HepG2 (cell line): ENCODE data around the gene NPIPB6. TPM values are rescaled to one million over a fixed set of nuclear protein-coding genes. Genes with fewer than 3 reads are reported as not detected.

Experiments
- AGO2 ChIP-seq: fragments of 200-400 bp; formaldehyde crosslinking; optimal IDR thresholded peaks from 2 replicates; pipeline ENCODE3; 2017; ENCODE audit warnings: mild to moderate bottlenecking, low read depth, low read length, moderate library complexity
- DPF2 ChIP-seq: sonication (generic); formaldehyde crosslinking; IDR thresholded peaks from 2 replicates; pipeline ENCODE4 v1.4.0; 2020; ENCODE audit warnings: mild to moderate bottlenecking, low read depth, missing genetic modification reagents, borderline replicate concordance
- ESRRA ChIP-seq: sonication (generic); formaldehyde crosslinking; IDR thresholded peaks from 2 replicates; pipeline ENCODE4 v1.5.1; 2020; ENCODE audit warnings: mild to moderate bottlenecking, low read depth, missing genetic modification reagents
- GPN1 ChIP-seq: sonication (generic); formaldehyde crosslinking; IDR thresholded peaks from 2 replicates; pipeline ENCODE4 v1.5.1; 2020; ENCODE audit warnings: missing genetic modification reagents, borderline replicate concordance
- MAZ ChIP-seq, 2 experiments: sonication (generic) in 1 of 2; formaldehyde crosslinking in 1 of 2; IDR thresholded peaks; 2 replicates each; pipeline versions ENCODE4 v1.5.0 to v1.6.1; 2012 to 2020; ENCODE audit warnings: low read depth in 2 of 2, mild to moderate bottlenecking in 2 of 2, borderline replicate concordance in 1 of 2, improper control_type of control experiment in 1 of 2, low read length in 1 of 2, missing genetic modification reagents in 1 of 2, moderate library complexity in 1 of 2
- NFRKB ChIP-seq: fragments of 450-650 bp; IDR thresholded peaks from 2 replicates; pipeline ENCODE4 v1.6.1; 2017
- RARG ChIP-seq: sonication (generic); formaldehyde crosslinking; IDR thresholded peaks from 2 replicates; pipeline ENCODE4 v1.4.0; 2020; ENCODE audit warnings: low read depth, mild to moderate bottlenecking, missing genetic modification reagents
- RBM22 ChIP-seq: fragments of 200-400 bp; formaldehyde crosslinking; optimal IDR thresholded peaks from 2 replicates; pipeline ENCODE3; 2017; ENCODE audit warnings: mild to moderate bottlenecking, low read length, moderate library complexity
- RBM39 ChIP-seq: fragments of 200-400 bp; formaldehyde crosslinking; IDR thresholded peaks from one replicate; pipeline ENCODE4 v1.6.1; 2018; ENCODE audit warnings: antibody characterized with exemption, mild to moderate bottlenecking, low read depth, low read length; ENCODE audit not compliant: poor library complexity, severe bottlenecking
- TBL1XR1 ChIP-seq: fragments of 150-350 bp; IDR thresholded peaks from 2 replicates; pipeline ENCODE4 v1.6.1; 2014; ENCODE audit warnings: borderline replicate concordance, low read length; ENCODE audit not compliant: partially characterized antibody
- TEF ChIP-seq: sonication (generic); formaldehyde crosslinking; IDR thresholded peaks from 2 replicates; pipeline ENCODE4 v1.5.0; 2020; ENCODE audit warnings: missing genetic modification reagents
- ZBTB3 ChIP-seq: sonication (generic); formaldehyde crosslinking; IDR thresholded peaks from 2 replicates; pipeline ENCODE4 v1.4.0; 2020; ENCODE audit warnings: low read depth, mild to moderate bottlenecking, moderate library complexity, missing genetic modification reagents, borderline replicate concordance
- ZBTB33 ChIP-seq: sonication (generic); formaldehyde crosslinking; IDR thresholded peaks from 2 replicates; pipeline ENCODE4 v1.4.0; 2020; ENCODE audit warnings: missing genetic modification reagents
- ZBTB43 ChIP-seq: sonication (generic); formaldehyde crosslinking; conservative IDR thresholded peaks from 2 replicates; pipeline ENCODE4 v1.4.0; 2020; ENCODE audit warnings: missing genetic modification reagents
- ZNF276 ChIP-seq: sonication (generic); formaldehyde crosslinking; IDR thresholded peaks from 2 replicates; pipeline ENCODE4 v1.4.0; 2020; ENCODE audit warnings: mild to moderate bottlenecking, low read depth, missing genetic modification reagents
- ZNF549 ChIP-seq: sonication (generic); formaldehyde crosslinking; IDR thresholded peaks from 2 replicates; pipeline ENCODE4 v1.5.0; 2020; ENCODE audit warnings: missing genetic modification reagents
- ZNF687 ChIP-seq: sonication (generic); formaldehyde crosslinking; IDR thresholded peaks from 2 replicates; pipeline ENCODE4 v1.5.1; 2020; ENCODE audit warnings: mild to moderate bottlenecking, missing genetic modification reagents, moderate library complexity
- ZNF780A ChIP-seq: sonication (generic); formaldehyde crosslinking; IDR thresholded peaks from 2 replicates; pipeline ENCODE4 v1.8.0; 2022; ENCODE audit warnings: mild to moderate bottlenecking, missing genetic modification reagents, moderate library complexity
- ZSCAN30 ChIP-seq: sonication (generic); formaldehyde crosslinking; IDR thresholded peaks from 2 replicates; pipeline ENCODE4 v1.5.0; 2020; ENCODE audit warnings: mild to moderate bottlenecking, missing genetic modification reagents
- polyA plus RNA-seq, 8 experiments: library from polyadenylated mRNA; depleted of rRNA in 3 of 8; stranded (reverse) in 7 of 8; unstranded in 1 of 8; fragments of >200 nt; fragmentation: Illumina TruSeq in 4 of 8; extraction: Trizol in 4 of 8; gene quantifications; 2 replicates each; pipeline versions ENCODE4 v1.2.1 to v1.2.3, GENCODE V29; 2011 to 2016; ENCODE audit warnings: low read depth in 4 of 8, missing spikeins in 1 of 8, mixed read lengths in 1 of 8; ENCODE audit not compliant: insufficient read depth in 1 of 8
- total RNA-seq, 5 experiments: library from RNA; depleted of rRNA; stranded (reverse); fragments of >200 nt; fragmentation: Illumina TruSeq; extraction: Trizol; gene quantifications; 2 replicates each; pipeline ENCODE4 v1.2.3, GENCODE V29; 2016; ENCODE audit warnings: low read depth in 1 of 5

Gene NPIPB6
- total and polyA plus RNA-seq, 2 of the 13 experiments (the other 11 are each of a cell fraction or from before 2014, with no cell fraction given): 0.25 TPM; not detected in 1

- TF ChIP-seq ZNF549 (CRISPR knock-in tag) (no peak), RBM22 (no peak), MAZ (IDR thresholded peaks at IDR 0.05; ENCODE audit: borderline replicate concordance, low read depth, low read length) (no peak), MAZ (CRISPR knock-in tag; IDR thresholded peaks at IDR 0.05; ENCODE audit: low read depth) (no peak), ZBTB43 (peak; percentile 94), ESRRA (CRISPR knock-in tag) (no peak), ZSCAN30 (CRISPR knock-in tag) (no peak), TEF (CRISPR knock-in tag) (peak; percentile 85; the same call in 1 of the 2 replicates), ZBTB33 (CRISPR knock-in tag) (0 out of 2 replicates have a peak, but pooled peaks have one; percentile 37), DPF2 (CRISPR knock-in tag) (no peak), RBM39 (no peak), ZBTB3 (CRISPR knock-in tag) (peak; percentile 85; the same call in 1 of the 2 replicates), TBL1XR1 (no peak), ZNF687 (CRISPR knock-in tag) (peak; percentile 48), NFRKB (no peak), GPN1 (CRISPR knock-in tag) (peak; percentile 98; the same call in 1 of the 2 replicates), RARG (CRISPR knock-in tag) (no peak), ZNF276 (CRISPR knock-in tag) (no peak), ZNF780A (CRISPR knock-in tag) (peak; percentile 89; the same call in 1 of the 2 replicates), AGO2 (no peak)
Measured at GRCh38 chr16:28304214-28304613, 59.1 kb downstream of the NPIPB6 start (continued).
